HepG2 (cell line): ENCODE data around the gene OLFM1. TPM values are rescaled to one million over a fixed set of nuclear protein-coding genes. Genes with fewer than 3 reads are reported as not detected.
A peak's percentile ranks its signal among the peaks of the same experiment; 100 is the strongest.

Experiments used
- CCAR2 ChIP-seq: fragments of 200-400 bp; formaldehyde crosslinking; optimal IDR thresholded peaks from 2 replicates; pipeline ENCODE3; 2018; ENCODE audit warnings: low read depth, mild to moderate bottlenecking, low read length, moderate library complexity
- CREM ChIP-seq, 2 experiments: sonication (generic) in 1 of 2; formaldehyde crosslinking in 1 of 2; IDR thresholded peaks; 2 replicates each; pipeline versions ENCODE4 v1.4.0 to v1.6.1; 2016 to 2020; ENCODE audit warnings: antibody characterized with exemption in 1 of 2, mild to moderate bottlenecking in 1 of 2, missing genetic modification reagents in 1 of 2
- FLYWCH1 ChIP-seq: sonication (generic); formaldehyde crosslinking; IDR thresholded peaks from 2 replicates; pipeline ENCODE4 v1.8.1; 2023; ENCODE audit warnings: mild to moderate bottlenecking, missing genetic modification reagents
- FOXA3 ChIP-seq: IDR thresholded peaks from 2 replicates; pipeline ENCODE4 v1.6.1; 2016; ENCODE audit warnings: missing genetic modification reagents, missing compliant biosample characterization
- HES4 ChIP-seq: sonication (generic); formaldehyde crosslinking; IDR thresholded peaks from 2 replicates; pipeline ENCODE4 v1.9.0; 2021; ENCODE audit warnings: mild to moderate bottlenecking, missing genetic modification reagents, borderline replicate concordance
- HOXA9 ChIP-seq: sonication (generic); formaldehyde crosslinking; IDR thresholded peaks from 2 replicates; pipeline ENCODE4 v1.8.1; 2022; ENCODE audit warnings: missing genetic modification reagents, mild to moderate bottlenecking, moderate library complexity, borderline replicate concordance
- KMT2B ChIP-seq: IDR thresholded peaks from 2 replicates; pipeline ENCODE4 v1.6.1; 2016; ENCODE audit warnings: missing genetic modification reagents, missing compliant biosample characterization
- MIER3 ChIP-seq: IDR thresholded peaks from 2 replicates; pipeline ENCODE4 v1.6.1; 2016; ENCODE audit warnings: missing compliant biosample characterization, borderline replicate concordance
- MTF1 ChIP-seq: sonication (generic); formaldehyde crosslinking; IDR thresholded peaks from 2 replicates; pipeline ENCODE4 v1.5.0; 2020; ENCODE audit warnings: missing genetic modification reagents
- NKX3-1 ChIP-seq: sonication (generic); formaldehyde crosslinking; IDR thresholded peaks from 2 replicates; pipeline ENCODE4 v1.5.0; 2020; ENCODE audit warnings: missing genetic modification reagents
- SIX1 ChIP-seq: sonication (generic); formaldehyde crosslinking; IDR thresholded peaks from 2 replicates; pipeline ENCODE4 v1.4.0; 2020; ENCODE audit warnings: missing genetic modification reagents, borderline replicate concordance
- SKIL ChIP-seq: sonication (generic); formaldehyde crosslinking; IDR thresholded peaks from 2 replicates; pipeline ENCODE4 v1.8.0; 2022; ENCODE audit warnings: missing genetic modification reagents, mild to moderate bottlenecking, moderate library complexity, borderline replicate concordance
- U2AF1 ChIP-seq: fragments of 200-400 bp; formaldehyde crosslinking; optimal IDR thresholded peaks from 2 replicates; pipeline ENCODE3; 2017; ENCODE audit warnings: mild to moderate bottlenecking, low read depth, low read length
- YEATS4 ChIP-seq: sonication (generic); formaldehyde crosslinking; IDR thresholded peaks from 2 replicates; pipeline ENCODE4 v1.4.0; 2020; ENCODE audit warnings: missing genetic modification reagents, borderline replicate concordance
- ZNF232 ChIP-seq: sonication (generic); formaldehyde crosslinking; IDR thresholded peaks from 2 replicates; pipeline ENCODE4 v1.4.0; 2020; ENCODE audit warnings: missing genetic modification reagents, borderline replicate concordance
- ZNF460 ChIP-seq: sonication (generic); formaldehyde crosslinking; IDR thresholded peaks from 2 replicates; pipeline ENCODE4 v1.5.1; 2020; ENCODE audit warnings: missing genetic modification reagents, mild to moderate bottlenecking, borderline replicate concordance
- ZNF484 ChIP-seq: sonication (generic); formaldehyde crosslinking; IDR thresholded peaks from 2 replicates; pipeline ENCODE4 v1.5.1; 2020; ENCODE audit warnings: mild to moderate bottlenecking, low read depth, missing genetic modification reagents, borderline replicate concordance
- ZNF713 ChIP-seq: sonication (generic); formaldehyde crosslinking; IDR thresholded peaks from 2 replicates; pipeline ENCODE4 v1.4.0; 2020; ENCODE audit warnings: mild to moderate bottlenecking, missing genetic modification reagents
- polyA plus RNA-seq, 8 experiments: library from polyadenylated mRNA; depleted of rRNA in 3 of 8; stranded (reverse) in 7 of 8; unstranded in 1 of 8; fragments of >200 nt; fragmentation: Illumina TruSeq in 4 of 8; extraction: Trizol in 4 of 8; gene quantifications; 2 replicates each; pipeline versions ENCODE4 v1.2.1 to v1.2.3, GENCODE V29; 2011 to 2016; ENCODE audit warnings: low read depth in 4 of 8, missing spikeins in 1 of 8, mixed read lengths in 1 of 8; ENCODE audit not compliant: insufficient read depth in 1 of 8
- total RNA-seq, 5 experiments: library from RNA; depleted of rRNA; stranded (reverse); fragments of >200 nt; fragmentation: Illumina TruSeq; extraction: Trizol; gene quantifications; 2 replicates each; pipeline ENCODE4 v1.2.3, GENCODE V29; 2016; ENCODE audit warnings: low read depth in 1 of 5
- TF ChIP-seq, protein P1 (sequence below): sonication (generic); formaldehyde crosslinking; IDR thresholded peaks from 2 replicates; pipeline ENCODE4 v1.5.0; 2020; ENCODE audit warnings: missing genetic modification reagents
- TF ChIP-seq, protein P2 (sequence below): fragments of 450-650 bp; IDR thresholded peaks from 2 replicates; pipeline ENCODE4 v1.6.1; 2017

Gene OLFM1
- total and polyA plus RNA-seq, 2 of the 13 experiments (the other 11 are each of a cell fraction or from before 2014, with no cell fraction given) = not detected

GRCh38 chr9:135156525-135157510, 69.3 kb downstream of the OLFM1 start (continued):
- TF ChIP-seq ZNF460 (CRISPR knock-in tag) = no peak
- no peak for TF ChIP-seq CREM (IDR thresholded peaks at IDR 0.05)
- no peak for TF ChIP-seq CREM (CRISPR knock-in tag; IDR thresholded peaks at IDR 0.05)
- peak; percentile 50; the same call in 1 of the 2 replicates for TF ChIP-seq YEATS4
- no peak for TF ChIP-seq FOXA3 (CRISPR knock-in tag)
- TF ChIP-seq, protein P1, sequence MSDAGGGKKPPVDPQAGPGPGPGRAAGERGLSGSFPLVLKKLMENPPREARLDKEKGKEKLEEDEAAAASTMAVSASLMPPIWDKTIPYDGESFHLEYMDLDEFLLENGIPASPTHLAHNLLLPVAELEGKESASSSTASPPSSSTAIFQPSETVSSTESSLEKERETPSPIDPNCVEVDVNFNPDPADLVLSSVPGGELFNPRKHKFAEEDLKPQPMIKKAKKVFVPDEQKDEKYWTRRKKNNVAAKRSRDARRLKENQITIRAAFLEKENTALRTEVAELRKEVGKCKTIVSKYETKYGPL (CRISPR knock-in tag) = peak; percentile 48; the same call in 1 of the 2 replicates
- TF ChIP-seq ZNF232 (CRISPR knock-in tag) = peak; percentile 93; the same call in 1 of the 2 replicates
- TF ChIP-seq CCAR2 = no peak
- TF ChIP-seq ZNF713 (CRISPR knock-in tag) = no peak
- TF ChIP-seq FLYWCH1 (CRISPR knock-in tag) = no peak
- no peak for TF ChIP-seq SKIL (CRISPR knock-in tag)
- TF ChIP-seq MIER3 (CRISPR knock-in tag) = no peak
- TF ChIP-seq SIX1 (CRISPR knock-in tag) = no peak
- no peak for TF ChIP-seq ZNF484 (CRISPR knock-in tag)
- TF ChIP-seq MTF1 = peak; percentile 62; the same call in 1 of the 2 replicates
- TF ChIP-seq, protein P2, sequence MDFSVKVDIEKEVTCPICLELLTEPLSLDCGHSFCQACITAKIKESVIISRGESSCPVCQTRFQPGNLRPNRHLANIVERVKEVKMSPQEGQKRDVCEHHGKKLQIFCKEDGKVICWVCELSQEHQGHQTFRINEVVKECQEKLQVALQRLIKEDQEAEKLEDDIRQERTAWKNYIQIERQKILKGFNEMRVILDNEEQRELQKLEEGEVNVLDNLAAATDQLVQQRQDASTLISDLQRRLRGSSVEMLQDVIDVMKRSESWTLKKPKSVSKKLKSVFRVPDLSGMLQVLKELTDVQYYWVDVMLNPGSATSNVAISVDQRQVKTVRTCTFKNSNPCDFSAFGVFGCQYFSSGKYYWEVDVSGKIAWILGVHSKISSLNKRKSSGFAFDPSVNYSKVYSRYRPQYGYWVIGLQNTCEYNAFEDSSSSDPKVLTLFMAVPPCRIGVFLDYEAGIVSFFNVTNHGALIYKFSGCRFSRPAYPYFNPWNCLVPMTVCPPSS = no peak
- TF ChIP-seq KMT2B (CRISPR knock-in tag) = 0 out of 2 replicates have a peak, but pooled peaks have one; percentile 23
- peak; percentile 74; the same call in 1 of the 2 replicates for TF ChIP-seq NKX3-1 (CRISPR knock-in tag)
- TF ChIP-seq U2AF1 = no peak
- TF ChIP-seq HES4 (CRISPR knock-in tag) = no peak
- TF ChIP-seq HOXA9 (CRISPR knock-in tag) = no peak
